ENCODE results near the gene TNFAIP1.

TNFAIP1 gene

DNA sequence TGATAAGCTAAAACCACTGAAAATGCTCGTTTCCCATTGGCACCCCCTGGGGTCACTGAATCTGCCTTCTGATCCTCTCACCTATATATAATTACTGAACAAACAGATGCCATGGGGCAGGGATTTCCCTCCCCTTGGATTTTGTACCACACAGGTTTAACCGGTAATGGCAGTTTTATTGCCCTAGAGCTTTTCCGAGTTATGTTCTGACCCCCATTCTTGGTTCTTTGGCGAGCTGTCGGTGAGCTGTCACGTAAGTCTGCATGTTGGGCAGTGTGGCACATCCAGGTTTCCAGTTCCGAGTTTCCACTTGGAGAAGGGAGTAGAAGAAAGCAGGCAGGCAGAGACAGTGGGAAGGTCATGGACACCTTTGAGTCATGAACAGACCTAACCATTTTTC, 9.4 kb upstream of the TNFAIP1 start:
- H3K4me3 ChIP-seq (ENCODE audit: low read depth, low read length) = no peak overlapping the region
- TF ChIP-seq, protein P1, sequence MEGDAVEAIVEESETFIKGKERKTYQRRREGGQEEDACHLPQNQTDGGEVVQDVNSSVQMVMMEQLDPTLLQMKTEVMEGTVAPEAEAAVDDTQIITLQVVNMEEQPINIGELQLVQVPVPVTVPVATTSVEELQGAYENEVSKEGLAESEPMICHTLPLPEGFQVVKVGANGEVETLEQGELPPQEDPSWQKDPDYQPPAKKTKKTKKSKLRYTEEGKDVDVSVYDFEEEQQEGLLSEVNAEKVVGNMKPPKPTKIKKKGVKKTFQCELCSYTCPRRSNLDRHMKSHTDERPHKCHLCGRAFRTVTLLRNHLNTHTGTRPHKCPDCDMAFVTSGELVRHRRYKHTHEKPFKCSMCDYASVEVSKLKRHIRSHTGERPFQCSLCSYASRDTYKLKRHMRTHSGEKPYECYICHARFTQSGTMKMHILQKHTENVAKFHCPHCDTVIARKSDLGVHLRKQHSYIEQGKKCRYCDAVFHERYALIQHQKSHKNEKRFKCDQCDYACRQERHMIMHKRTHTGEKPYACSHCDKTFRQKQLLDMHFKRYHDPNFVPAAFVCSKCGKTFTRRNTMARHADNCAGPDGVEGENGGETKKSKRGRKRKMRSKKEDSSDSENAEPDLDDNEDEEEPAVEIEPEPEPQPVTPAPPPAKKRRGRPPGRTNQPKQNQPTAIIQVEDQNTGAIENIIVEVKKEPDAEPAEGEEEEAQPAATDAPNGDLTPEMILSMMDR (IDR thresholded peaks at IDR 0.05; ENCODE audit: low read depth, low read length) = no peak

DNA sequence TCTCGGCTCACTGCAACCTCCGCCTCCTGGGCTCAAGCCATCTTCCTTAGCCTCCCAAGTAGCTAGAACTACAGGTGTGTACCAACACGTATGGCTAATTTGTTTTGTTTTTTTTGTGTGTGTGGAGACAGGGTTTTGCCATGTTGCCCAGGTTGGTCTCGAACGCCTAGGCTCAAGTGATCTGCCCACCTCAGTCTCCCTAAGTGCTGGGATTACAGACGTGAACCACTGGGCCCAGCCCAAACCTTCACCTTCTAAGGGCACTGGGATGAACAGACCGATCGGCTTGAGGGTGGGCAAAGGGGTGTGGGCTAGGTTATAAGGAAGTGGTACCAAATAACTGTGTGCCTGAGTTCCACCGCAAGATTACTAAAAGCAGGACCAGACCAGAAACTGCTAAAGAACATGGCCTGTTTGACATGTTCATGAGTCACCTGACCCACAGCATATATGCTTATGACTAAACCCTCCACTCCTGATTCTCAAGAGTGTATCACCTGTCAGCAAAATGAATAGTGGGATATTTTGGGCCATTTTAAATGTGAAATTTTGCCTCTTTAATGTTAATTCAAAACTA, 8.4 kb upstream of the TNFAIP1 start:
- no peak overlapping the region for H3K4me3 ChIP-seq (ENCODE audit: low read depth, low read length)
- TF ChIP-seq, protein P1 (IDR thresholded peaks at IDR 0.05; ENCODE audit: low read depth, low read length) = no peak

DNA sequence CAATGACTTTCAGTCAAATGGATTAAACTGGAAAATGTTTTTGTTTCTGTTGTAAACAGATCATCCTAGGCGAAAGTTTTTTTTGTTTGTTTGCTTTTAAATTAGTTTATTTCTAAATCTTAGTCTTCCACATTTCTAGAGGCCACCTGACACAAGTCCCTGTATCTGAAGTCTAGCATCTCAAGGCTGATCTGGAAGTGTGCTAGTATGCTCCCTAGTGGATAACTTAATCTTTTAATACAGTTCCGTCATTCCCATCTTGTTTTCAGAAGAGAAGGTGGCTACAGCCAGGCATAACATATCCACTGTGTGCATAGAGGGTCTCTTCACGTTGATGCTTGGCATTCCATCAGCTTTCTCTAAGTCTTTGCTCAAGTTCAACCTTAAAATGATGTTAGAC, 7.9 kb upstream of the TNFAIP1 start:
- no peak overlapping the region for H3K4me3 ChIP-seq (ENCODE audit: low read depth, low read length)

GRCh38 chr17:28328325-28328724, 7.2 kb upstream of the TNFAIP1 start:
- H3K4me3 ChIP-seq (ENCODE audit: low read depth, low read length) = no peak overlapping the region
- TF ChIP-seq, protein P1 (IDR thresholded peaks at IDR 0.05; ENCODE audit: low read depth, low read length) = no peak

More for the DNA sequence above, 7.9 kb upstream of the TNFAIP1 start:
- TF ChIP-seq, protein P1 (IDR thresholded peaks at IDR 0.05; ENCODE audit: low read depth, low read length) = no peak

GRCh38 chr17:28330671-28331070, 4.9 kb upstream of the TNFAIP1 start:
- H3K4me3 ChIP-seq (ENCODE audit: low read depth, low read length) = no peak overlapping the region
- TF ChIP-seq, protein P1 (IDR thresholded peaks at IDR 0.05; ENCODE audit: low read depth, low read length) = no peak

- TF ChIP-seq, protein P1 (IDR thresholded peaks at IDR 0.05; ENCODE audit: low read depth, low read length) = no peak
- H3K4me3 ChIP-seq (ENCODE audit: low read depth, low read length) = no peak overlapping the region
Observed at GRCh38 chr17:28331891-28332420, 3.6 kb upstream of the TNFAIP1 start.

DNA sequence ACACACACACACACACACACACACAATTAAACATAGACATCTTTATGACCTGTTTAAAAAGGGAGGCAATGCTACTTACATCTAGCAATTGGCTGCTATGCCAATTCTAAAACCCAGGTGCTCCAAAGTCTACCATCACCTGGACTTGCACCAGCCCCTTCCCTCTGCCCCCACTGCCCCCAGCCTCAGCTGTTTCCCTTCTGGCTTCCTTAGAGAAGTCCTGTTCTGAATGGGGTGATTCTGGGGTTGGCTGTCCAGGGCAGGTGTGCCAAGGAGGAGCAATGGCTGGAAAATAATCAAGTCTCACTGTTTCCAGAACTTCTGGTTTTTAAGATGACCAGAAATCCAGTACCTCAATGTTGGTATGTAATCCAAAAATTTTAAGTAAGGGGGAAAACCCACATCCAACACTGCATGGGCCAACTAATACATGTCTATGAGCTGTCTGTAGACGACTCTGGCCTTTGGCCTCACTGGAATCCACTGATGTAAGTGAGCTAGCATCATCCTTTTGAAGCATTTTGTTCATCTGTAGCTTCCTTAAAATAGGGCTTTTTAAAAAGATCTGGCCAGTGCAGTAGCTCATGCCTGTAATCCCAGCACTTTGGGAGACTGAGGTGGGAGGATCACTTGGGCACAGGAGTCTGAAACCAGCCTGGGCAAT, 2.3 kb upstream of the TNFAIP1 start:
- no peak overlapping the region for H3K4me3 ChIP-seq (ENCODE audit: low read depth, low read length)
- TF ChIP-seq, protein P1 (IDR thresholded peaks at IDR 0.05; ENCODE audit: low read depth, low read length) = no peak

Measured in WI38 (cell line).